HUES48 (cell line): ENCODE results near the gene DQX1.
A peak's percentile ranks its signal among the peaks of the same experiment; 100 is the strongest.

ENCODE experiments used
- H3K27ac ChIP-seq: one replicate; pipeline ENCODE4 v1.7.0; 2013; ENCODE audit warnings: low read depth, low read length, inconsistent platforms
- H3K27me3 ChIP-seq: 2 replicates; pipeline ENCODE4 v1.6.1; 2013; ENCODE audit warnings: mild to moderate bottlenecking, low read length; ENCODE audit not compliant: control insufficient read depth, insufficient read depth
- H3K36me3 ChIP-seq: 2 replicates; pipeline ENCODE4 v1.6.1; 2013; ENCODE audit warnings: low read length; ENCODE audit not compliant: control insufficient read depth, insufficient read depth
- H3K4me1 ChIP-seq: 2 replicates; pipeline ENCODE4 v1.6.1; 2013; ENCODE audit warnings: mild to moderate bottlenecking, low read length; ENCODE audit not compliant: control insufficient read depth, insufficient read depth
- H3K4me3 ChIP-seq: 2 replicates; pipeline ENCODE4 v1.5.1; 2013; ENCODE audit warnings: mild to moderate bottlenecking, low read depth, low read length
- H3K9ac ChIP-seq: 2 replicates; pipeline ENCODE4 v1.6.1; 2013; ENCODE audit warnings: mild to moderate bottlenecking, low read depth, low read length, moderate library complexity
- H3K9me3 ChIP-seq: 2 replicates; pipeline ENCODE4 v1.6.1; 2013; ENCODE audit warnings: low read length; ENCODE audit not compliant: control insufficient read depth, insufficient read depth

DQX1 gene

DNA sequence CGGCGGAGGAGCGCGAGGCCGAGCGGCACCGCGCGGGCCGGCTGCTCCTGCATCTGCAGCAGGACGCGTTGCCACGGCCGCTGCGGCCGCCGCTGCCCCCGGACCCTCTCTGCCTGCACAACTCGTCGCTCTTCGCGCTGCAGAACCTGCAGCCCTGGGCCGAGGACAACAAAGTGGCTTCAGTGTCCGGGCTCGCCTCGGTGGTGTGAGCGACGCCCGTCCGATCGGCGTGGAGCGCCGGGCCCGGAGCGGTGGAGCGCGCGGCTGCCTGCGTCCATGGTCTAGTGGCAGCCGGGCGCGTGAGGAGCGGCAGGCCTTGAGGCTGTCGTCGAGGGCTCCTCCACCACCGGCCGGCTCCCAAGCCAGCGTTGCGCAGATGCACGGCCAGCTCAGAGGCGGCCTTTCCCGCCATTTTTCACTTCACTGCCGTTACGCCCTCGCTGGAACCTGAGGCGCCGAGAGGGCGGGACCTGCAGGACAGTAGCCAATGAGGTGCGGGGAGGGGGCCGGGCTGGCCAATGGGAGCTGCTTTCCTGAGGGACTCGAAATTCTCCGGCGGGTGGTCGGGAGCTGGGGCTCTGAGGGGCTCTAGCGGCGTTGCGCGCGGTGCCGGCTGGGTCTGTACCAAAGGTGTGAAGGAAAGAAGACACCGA is 9.9 kb downstream of the DQX1 start:
- peak overlapping the region; percentile 28; the same call in 1 of the 2 replicates for H3K4me3 ChIP-seq
- peaks cover 94% of the 10 kb centered on the region for H3K27me3 ChIP-seq
- H3K4me1 ChIP-seq: peaks cover 7% of the 10 kb centered on the region
- no peak overlapping the region for H3K9ac ChIP-seq
- H3K9me3 ChIP-seq: peaks cover 7% of the 10 kb centered on the region
- no peak overlapping the region for H3K27ac ChIP-seq
- H3K36me3 ChIP-seq: no peaks in the 10 kb centered on the region

DNA sequence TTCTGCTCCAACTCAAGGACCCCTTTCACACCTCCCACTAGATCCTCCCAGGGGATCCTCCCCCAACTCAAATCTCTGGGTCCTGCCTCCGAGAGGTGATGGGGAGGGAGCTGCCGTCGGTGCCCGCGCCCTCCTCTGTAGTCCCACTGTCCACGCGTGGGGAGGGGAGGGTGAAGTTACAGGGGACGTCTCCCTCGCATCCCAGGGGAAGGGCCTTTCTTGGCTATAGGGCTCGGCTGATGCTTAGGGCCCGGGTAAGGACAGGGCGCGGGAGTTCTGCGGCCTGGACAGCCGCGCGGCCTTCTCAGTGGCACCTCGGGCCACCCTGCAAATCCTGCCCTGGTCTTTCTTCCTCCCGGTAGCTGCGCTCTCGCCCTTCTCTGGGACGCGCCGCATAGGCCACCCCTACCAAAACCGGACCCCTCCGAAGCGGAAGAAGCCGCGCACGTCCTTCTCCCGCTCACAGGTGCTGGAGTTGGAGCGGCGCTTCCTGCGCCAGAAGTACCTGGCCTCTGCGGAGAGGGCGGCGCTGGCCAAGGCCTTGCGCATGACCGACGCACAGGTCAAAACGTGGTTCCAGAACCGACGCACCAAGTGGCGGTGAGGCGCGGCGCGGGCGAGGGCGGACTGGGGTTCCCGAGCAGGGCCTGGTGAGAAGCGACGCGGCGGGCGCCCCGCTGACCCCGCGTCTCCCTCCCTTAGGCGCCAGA is 10.6 kb downstream of the DQX1 start:
- Histone ChIP-seq H3K4me1 (peaks cover 7% of the 10 kb centered on the region), H3K27me3 (peaks cover 100% of the 10 kb centered on the region), H3K9ac (no peak overlapping the region), H3K4me3 (peak overlapping the region; percentile 28; the same call in 1 of the 2 replicates), H3K36me3 (no peaks in the 10 kb centered on the region), H3K27ac (no peak overlapping the region), H3K9me3 (peaks cover 7% of the 10 kb centered on the region)

GRCh38 chr2:74514368-74515270 is 11.4 kb downstream of the DQX1 start, which contains the start of gene TLX2:
TLX2 (plus strand) TSS chr2:74514450; CDS start chr2:74514807, 357 bp downstream.
- no peak within 1 kb of the TSS for H3K27ac ChIP-seq
- H3K4me1 ChIP-seq: peaks cover 7% of the 10 kb centered on the region
- peaks cover 7% of the 10 kb centered on the region for H3K9me3 ChIP-seq
- H3K4me3 ChIP-seq: peak within 1 kb of the TSS; percentile 57
- H3K27me3 ChIP-seq: peaks cover 100% of the 10 kb centered on the region
- no peaks in the 10 kb centered on the region for H3K36me3 ChIP-seq
- H3K9ac ChIP-seq: no peak within 1 kb of the TSS

GRCh38 chr2:74513605-74514367 is 12.2 kb downstream of the DQX1 start:
- no peaks in the 10 kb centered on the region for H3K36me3 ChIP-seq
- H3K27me3 ChIP-seq: peaks cover 100% of the 10 kb centered on the region
- peaks cover 8% of the 10 kb centered on the region for H3K4me1 ChIP-seq
- H3K27ac ChIP-seq: no peak overlapping the region
- H3K4me3 ChIP-seq: peak overlapping the region; percentile 57
- H3K9ac ChIP-seq: no peak overlapping the region
- H3K9me3 ChIP-seq: peaks cover 7% of the 10 kb centered on the region

DNA sequence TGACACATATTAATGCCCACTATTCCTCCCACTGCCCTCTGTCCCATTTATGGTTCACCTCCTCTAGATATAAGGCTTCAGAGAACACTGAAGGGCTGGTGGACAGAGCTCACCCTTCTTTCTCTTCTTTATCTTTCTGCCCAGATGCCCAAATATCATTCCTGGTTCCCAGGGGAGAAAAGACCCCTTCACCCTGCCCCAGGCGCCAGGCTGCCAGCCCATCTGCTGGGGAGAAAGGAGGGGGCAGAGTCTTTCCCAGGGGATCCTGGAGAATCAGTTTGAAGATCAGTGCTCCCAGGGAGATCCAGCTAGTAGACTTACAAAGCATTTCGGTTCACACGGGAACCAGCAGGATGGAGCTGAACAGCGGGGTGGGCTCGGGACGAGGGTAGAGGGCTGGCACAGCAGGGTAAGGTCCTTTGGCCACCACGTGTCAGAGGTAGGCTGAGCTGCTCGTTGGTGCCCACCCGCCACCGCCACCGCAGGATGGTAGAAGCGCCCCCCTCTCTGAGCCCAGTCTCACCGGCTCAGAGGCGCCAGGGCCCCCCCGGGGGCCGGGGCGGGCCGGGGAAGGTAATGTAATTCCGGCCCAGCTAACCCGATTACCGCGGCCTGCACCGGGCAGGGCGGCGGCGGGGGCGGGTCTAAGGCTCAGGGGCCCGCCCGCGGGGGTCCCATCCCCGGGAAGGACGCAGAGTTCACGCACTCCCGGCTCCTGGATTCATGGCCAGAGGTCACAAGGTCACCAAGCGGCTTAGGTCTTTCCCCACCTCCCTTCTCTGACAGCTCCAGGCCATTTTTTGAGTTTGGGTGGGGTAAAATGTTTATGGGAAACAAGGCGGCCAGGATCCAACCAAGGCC is 13.1 kb downstream of the DQX1 start:
- Histone ChIP-seq H3K9ac (no peak overlapping the region), H3K4me3 (peak overlapping the region; percentile 57), H3K27me3 (peaks cover 96% of the 10 kb centered on the region), H3K9me3 (peaks cover 7% of the 10 kb centered on the region), H3K36me3 (no peaks in the 10 kb centered on the region), H3K4me1 (peaks cover 13% of the 10 kb centered on the region), H3K27ac (no peak overlapping the region)

- no peaks in the 10 kb centered on the region; the same call in 1 of the 2 replicates for H3K9me3 ChIP-seq
- H3K27ac ChIP-seq: no peak overlapping the region
- no peak overlapping the region for H3K9ac ChIP-seq
- no peak overlapping the region for H3K4me3 ChIP-seq
- no peaks in the 10 kb centered on the region for H3K36me3 ChIP-seq
- peaks cover 19% of the 10 kb centered on the region for H3K4me1 ChIP-seq
- H3K27me3 ChIP-seq: peaks cover 80% of the 10 kb centered on the region
These were observed 14.7 kb downstream of the DQX1 start for GRCh38 chr2:74511104-74511989.

- H3K9me3 ChIP-seq: no peaks in the 10 kb centered on the region
- H3K36me3 ChIP-seq: peaks cover 4% of the 10 kb centered on the region; the same call in 1 of the 2 replicates
- peaks cover 74% of the 10 kb centered on the region for H3K27me3 ChIP-seq
- H3K27ac ChIP-seq: no peak overlapping the region
- H3K9ac ChIP-seq: no peak overlapping the region
- peaks cover 19% of the 10 kb centered on the region for H3K4me1 ChIP-seq
- H3K4me3 ChIP-seq: no peak overlapping the region
These were observed 15.8 kb downstream of the DQX1 start for GRCh38 chr2:74510272-74510671.

DNA sequence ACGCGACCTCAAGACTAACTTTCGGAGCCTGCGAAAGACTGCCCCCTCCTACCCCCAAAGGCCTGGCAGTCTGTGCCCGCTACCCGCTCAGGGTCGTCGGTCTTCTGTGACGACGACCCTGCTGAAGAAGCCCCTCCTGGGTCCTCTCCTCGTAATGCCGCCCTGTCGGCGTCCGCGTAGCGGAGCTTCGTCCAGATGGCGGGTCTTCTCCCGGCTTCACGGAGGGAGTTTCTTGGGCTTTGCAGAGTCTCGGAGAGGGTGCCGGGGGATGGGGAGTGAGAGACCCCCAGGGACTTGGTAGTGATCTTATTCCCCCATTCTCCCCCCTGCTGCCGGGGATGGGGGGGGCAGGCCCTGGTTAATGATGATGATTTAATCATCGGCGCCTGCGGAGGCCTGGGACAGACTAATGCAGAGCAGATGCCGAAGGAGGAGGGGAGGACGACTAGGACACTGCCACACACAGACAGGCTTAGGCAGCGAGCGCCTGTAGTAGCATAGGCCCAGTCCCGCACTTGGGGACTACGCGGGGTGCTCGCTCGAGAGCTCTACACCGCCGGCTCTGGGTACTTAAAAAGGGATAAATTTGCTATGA is 18.0 kb downstream of the DQX1 start:
- peaks cover 10% of the 10 kb centered on the region; the same call in 1 of the 2 replicates for H3K36me3 ChIP-seq
- H3K9ac ChIP-seq: peak overlapping the region; percentile 93
- H3K4me1 ChIP-seq: peaks cover 12% of the 10 kb centered on the region; the same call in 1 of the 2 replicates
- peaks cover 74% of the 10 kb centered on the region for H3K27me3 ChIP-seq
- no peaks in the 10 kb centered on the region for H3K9me3 ChIP-seq
- H3K4me3 ChIP-seq: peak overlapping the region; percentile 93
- peak overlapping the region; percentile 100 for H3K27ac ChIP-seq
